H9 (cell line): ENCODE results near the gene DUS1L. TPM values are rescaled to one million over a fixed set of nuclear protein-coding genes. Genes with fewer than 3 reads are reported as not detected.

Experiments used
- DNase-seq: peaks from one replicate; pipeline ENCODE4 v3.0.0-alpha.2; 2017
- H2AFZ ChIP-seq: one replicate; pipeline ENCODE4 v1.6.1; 2013; ENCODE audit warnings: mild to moderate bottlenecking, low read length, control low read depth, moderate library complexity
- H2AK5ac ChIP-seq: 2 replicates; pipeline ENCODE4 v1.6.1; 2013; ENCODE audit warnings: low read length, control low read depth, mixed read lengths; ENCODE audit not compliant: insufficient read length
- H2BK120ac ChIP-seq: one replicate; pipeline ENCODE4 v1.6.1; 2013; ENCODE audit warnings: low read depth, mild to moderate bottlenecking, low read length, control low read depth, inconsistent platforms; ENCODE audit not compliant: poor library complexity, severe bottlenecking
- H2BK12ac ChIP-seq: 2 replicates; pipeline ENCODE4 v1.6.1; 2013; ENCODE audit warnings: low read length, control low read depth, mixed read lengths, low read depth; ENCODE audit not compliant: insufficient read length
- H2BK15ac ChIP-seq: 2 replicates; pipeline ENCODE4 v1.6.1; 2013; ENCODE audit warnings: low read depth, low read length, control low read depth
- H2BK20ac ChIP-seq: one replicate; pipeline ENCODE4 v1.6.1; 2013; ENCODE audit warnings: low read depth, mild to moderate bottlenecking, low read length, control low read depth, inconsistent platforms; ENCODE audit not compliant: poor library complexity, severe bottlenecking
- H2BK5ac ChIP-seq: 2 replicates; pipeline ENCODE4 v1.6.1; 2013; ENCODE audit warnings: low read length, control low read depth, mixed read lengths; ENCODE audit not compliant: insufficient read length
- H3K14ac ChIP-seq: 2 replicates; pipeline ENCODE4 v1.6.1; 2013; ENCODE audit warnings: low read length, control low read depth; ENCODE audit not compliant: insufficient read depth
- H3K18ac ChIP-seq: 2 replicates; pipeline ENCODE4 v1.6.1; 2013; ENCODE audit warnings: low read depth, mild to moderate bottlenecking, mixed read lengths, low read length, control low read depth; ENCODE audit not compliant: insufficient read length
- H3K23ac ChIP-seq: 2 replicates; pipeline ENCODE4 v1.6.1; 2013; ENCODE audit warnings: low read length, control low read depth, mixed read lengths, low read depth; ENCODE audit not compliant: insufficient read length
- H3K23me2 ChIP-seq: 2 replicates; pipeline ENCODE4 v1.6.1; 2013; ENCODE audit warnings: low read depth, mild to moderate bottlenecking, mixed read lengths, low read length, control low read depth; ENCODE audit not compliant: insufficient read length, poor library complexity, severe bottlenecking
- H3K27ac ChIP-seq: 2 replicates; pipeline ENCODE4 v1.5.1; 2013; ENCODE audit warnings: low read length, control low read depth, mixed read lengths, low read depth; ENCODE audit not compliant: insufficient read length
- H3K27me3 ChIP-seq: 2 replicates; pipeline ENCODE4 v1.6.1; 2013; ENCODE audit warnings: low read length, control low read depth, inconsistent platforms; ENCODE audit not compliant: insufficient read depth
- H3K4ac ChIP-seq: 2 replicates; pipeline ENCODE4 v1.6.1; 2013; ENCODE audit warnings: low read depth, mild to moderate bottlenecking, control low read depth, inconsistent platforms, low read length, moderate library complexity
- H3K4me1 ChIP-seq: 2 replicates; pipeline ENCODE4 v1.6.1; 2013; ENCODE audit warnings: low read length, control low read depth, inconsistent platforms; ENCODE audit not compliant: insufficient read depth
- H3K4me2 ChIP-seq: 2 replicates; pipeline ENCODE4 v1.6.1; 2013; ENCODE audit warnings: low read length, control low read depth, mixed read lengths; ENCODE audit not compliant: insufficient read length, insufficient read depth
- H3K56ac ChIP-seq: 2 replicates; pipeline ENCODE4 v1.6.1; 2013; ENCODE audit warnings: low read depth, mild to moderate bottlenecking, mixed read lengths, low read length, control low read depth; ENCODE audit not compliant: insufficient read length
- H3K79me1 ChIP-seq: 2 replicates; pipeline ENCODE4 v1.6.1; 2013; ENCODE audit warnings: low read depth, mild to moderate bottlenecking, moderate library complexity, low read length, control low read depth, inconsistent platforms; ENCODE audit not compliant: insufficient read depth, poor library complexity, severe bottlenecking
- H3K79me2 ChIP-seq: 2 replicates; pipeline ENCODE4 v1.6.1; 2013; ENCODE audit warnings: low read length, control low read depth, inconsistent platforms; ENCODE audit not compliant: insufficient read depth
- H3K9ac ChIP-seq: 2 replicates; pipeline ENCODE4 v1.6.1; 2013; ENCODE audit warnings: low read length, control low read depth, mixed read lengths; ENCODE audit not compliant: insufficient read length; ENCODE audit errors: extremely low read depth
- H3K9me3 ChIP-seq: one replicate; pipeline ENCODE4 v1.6.1; 2013; ENCODE audit warnings: low read depth, low read length, inconsistent platforms; ENCODE audit not compliant: control insufficient read depth
- H3T11ph ChIP-seq: one replicate; pipeline ENCODE4 v1.6.1; 2013; ENCODE audit warnings: mild to moderate bottlenecking, low read length, control low read depth, inconsistent platforms
- H4K20me1 ChIP-seq: one replicate; pipeline ENCODE4 v1.6.1; 2013; ENCODE audit not compliant: control insufficient read depth, insufficient read length, insufficient read depth
- H4K5ac ChIP-seq: 2 replicates; pipeline ENCODE4 v1.6.1; 2013; ENCODE audit warnings: low read depth, mild to moderate bottlenecking, mixed read lengths, low read length, control low read depth; ENCODE audit not compliant: insufficient read length
- H4K8ac ChIP-seq: replicated peaks from 2 replicates; pipeline ENCODE4 v1.6.1; 2013; ENCODE audit warnings: low read length, control low read depth, mixed read lengths, low read depth; ENCODE audit not compliant: insufficient read length
- H4K91ac ChIP-seq: 2 replicates; pipeline ENCODE4 v1.6.1; 2013; ENCODE audit warnings: low read depth, mild to moderate bottlenecking, moderate library complexity, mixed read lengths, low read length, control low read depth; ENCODE audit not compliant: insufficient read length
- H3K27ac Mint-ChIP-seq, 3 experiments: 2 replicates in 2 of 3; 3 replicates in 1 of 3; pipeline ENCODE4 v1.8.0; 2020 to 2021; ENCODE audit warnings: mixed read lengths in 3 of 3, mild to moderate bottlenecking in 1 of 3, moderate library complexity in 1 of 3
- H3K27me3 Mint-ChIP-seq: 2 replicates; pipeline ENCODE4 v1.8.0; 2021; ENCODE audit warnings: low read depth, mild to moderate bottlenecking, moderate library complexity, mixed read lengths
- H3K36me3 Mint-ChIP-seq, 3 experiments: 2 replicates in 2 of 3; 3 replicates in 1 of 3; pipeline ENCODE4 v1.8.0; 2020 to 2021; ENCODE audit warnings: low read depth in 3 of 3, mixed read lengths in 3 of 3; ENCODE audit not compliant: insufficient read depth in 1 of 3
- H3K4me1 Mint-ChIP-seq, 2 experiments: 2 replicates each; pipeline ENCODE4 v1.8.0; 2020; ENCODE audit warnings: mixed read lengths in 2 of 2
- H3K4me3 Mint-ChIP-seq, 2 experiments: 2 replicates in 1 of 2; 3 replicates in 1 of 2; pipeline ENCODE4 v1.8.0; 2020 to 2021; ENCODE audit warnings: mild to moderate bottlenecking in 2 of 2, mixed read lengths in 2 of 2, moderate library complexity in 1 of 2
- H3K9me3 Mint-ChIP-seq, 2 experiments: 2 replicates in 1 of 2; 3 replicates in 1 of 2; pipeline ENCODE4 v1.8.0; 2020; ENCODE audit warnings: mild to moderate bottlenecking in 2 of 2, mixed read lengths in 2 of 2, moderate library complexity in 1 of 2
- CTCF ChIP-seq: fragments of 200-600 bp; sonication (generic); conservative IDR thresholded peaks from 3 replicates; pipeline ENCODE4 v1.8.0; 2021; ENCODE audit warnings: antibody characterized with exemption, mild to moderate bottlenecking
- WGBS: extraction: QIAGEN DNeasy Blood & Tissue Kit; methylation state at CpG from one replicate; pipeline ENCODE4 v1.1.7; 2013; ENCODE audit warnings: missing lambda C conversion rate, low lambda C conversion rate, mixed read lengths; ENCODE audit not compliant: insufficient read length; ENCODE audit errors: extremely low coverage; 5-methylcytosine and 5-hydroxymethylcytosine counted together
- total RNA-seq: library from RNA; stranded (reverse); gene quantifications from 2 replicates; pipeline ENCODE4 v1.2.1, GENCODE V29; 2021

DUS1L gene
- total RNA-seq, 1 experiment from 2014 or later: 103 TPM

GRCh38 chr17:82031885-82032627 is 33.5 kb downstream of the DUS1L start:
- H3K4me2 ChIP-seq: peak overlapping the region; percentile 65
- H3K14ac ChIP-seq: peak overlapping the region; percentile 66; the same call in 1 of the 2 replicates
- no peak overlapping the region for H2BK12ac ChIP-seq
- H3K79me2 ChIP-seq: no peaks in the 10 kb centered on the region
- H3K9ac ChIP-seq: peak overlapping the region; percentile 55
- H3K18ac ChIP-seq: peak overlapping the region; percentile 7
- H3K9me3 ChIP-seq: no peaks in the 10 kb centered on the region
- no peaks in the 10 kb centered on the region for H3K9me3 Mint-ChIP-seq
- no peaks in the 10 kb centered on the region; the same call in 1 of the 2 replicates for H3K27me3 ChIP-seq
- H3K27ac ChIP-seq: no peak overlapping the region
- peaks cover 8% of the 10 kb centered on the region for H3K23me2 ChIP-seq
- H3K4me1 Mint-ChIP-seq: peaks cover 2 to 19% of the 10 kb centered on the region in 2 experiments
- TF ChIP-seq CTCF: no peak
- no peaks in the 10 kb centered on the region for H3K79me1 ChIP-seq
- H3K36me3 Mint-ChIP-seq: peaks cover 8 to 24% (median 16%) of the 10 kb centered on the region in 3 experiments; a peak in 6 of 7 replicates
- H3K4ac ChIP-seq: no peak overlapping the region
- no peak overlapping the region for H2BK5ac ChIP-seq
- no peak overlapping the region for H2AFZ ChIP-seq
- no peak overlapping the region for H4K5ac ChIP-seq
- H2BK15ac ChIP-seq: no peak overlapping the region
- H3K56ac ChIP-seq: no peak overlapping the region
- H3T11ph ChIP-seq: no peak overlapping the region
- no peaks in the 10 kb centered on the region for H4K20me1 ChIP-seq
- H2BK120ac ChIP-seq: no peak overlapping the region
- no peak overlapping the region for H4K91ac ChIP-seq
- peak overlapping the region; percentile 60 to 77 for H3K4me3 Mint-ChIP-seq
- H3K27ac Mint-ChIP-seq: no peak overlapping the region
- H2AK5ac ChIP-seq: no peak overlapping the region
- no peak overlapping the region for H3K23ac ChIP-seq
- DNase-seq: peak; percentile 91
- H4K8ac ChIP-seq: no peak overlapping the region
- H3K4me1 ChIP-seq: no peaks in the 10 kb centered on the region
- peaks cover 4% of the 10 kb centered on the region for H3K27me3 Mint-ChIP-seq
- H2BK20ac ChIP-seq: no peak overlapping the region
- no CpG with 5 or more reads among the region's 59 CpGs for WGBS
